ENCODE measurements around the gene PSMB7. TPM values are rescaled to one million over a fixed set of nuclear protein-coding genes. Genes with fewer than 3 reads are reported as not detected.

PSMB7 gene
- total RNA-seq, 1 donor from 2014 or later, result 73.2 TPM

GRCh38 chr9:124331580-124331979, 83.7 kb downstream of the PSMB7 start:
- no peak for ATAC-seq
- Histone ChIP-seq H3K9me3 (no peaks in the 10 kb centered on the region), H3K4me1 (no peaks in the 10 kb centered on the region), H3K4me3 (no peak overlapping the region), H3K27ac (no peak overlapping the region), H3K36me3 (peaks cover 93% of the 10 kb centered on the region), H3K27me3 (ENCODE audit: low read depth) (no peaks in the 10 kb centered on the region)
- DNase-seq, result no peak
- TF ChIP-seq CTCF (IDR thresholded peaks at IDR 0.05), result no peak
- intact Hi-C loops (cut with DNase I), result no loop called here

- Histone ChIP-seq H3K9me3 (no peaks in the 10 kb centered on the region), H3K4me1 (no peaks in the 10 kb centered on the region), H3K27me3 (ENCODE audit: low read depth) (no peaks in the 10 kb centered on the region), H3K36me3 (peaks cover 93% of the 10 kb centered on the region), H3K4me3 (no peak overlapping the region), H3K27ac (no peak overlapping the region)
- no peak for DNase-seq
- ATAC-seq, result no peak
- intact Hi-C loops (cut with DNase I), result no loop called here
- no peak for TF ChIP-seq CTCF (IDR thresholded peaks at IDR 0.05)
These were observed 85.1 kb downstream of the PSMB7 start for GRCh38 chr9:124330011-124330697.

GRCh38 chr9:124329206-124329792, 85.9 kb downstream of the PSMB7 start:
- peaks cover 90% of the 10 kb centered on the region for H3K36me3 ChIP-seq
- no peak for DNase-seq
- H3K27ac ChIP-seq, result no peak overlapping the region
- H3K4me1 ChIP-seq, result no peaks in the 10 kb centered on the region
- intact Hi-C loops (cut with DNase I), result no loop called here
- H3K27me3 ChIP-seq (ENCODE audit: low read depth), result no peaks in the 10 kb centered on the region
- no peak overlapping the region for H3K4me3 ChIP-seq
- no peak for TF ChIP-seq CTCF (IDR thresholded peaks at IDR 0.05)
- H3K9me3 ChIP-seq, result no peaks in the 10 kb centered on the region
- no peak for ATAC-seq

- intact Hi-C loops (cut with DNase I), result no loop called here
- ATAC-seq (no peak), DNase-seq (no peak)
- Histone ChIP-seq H3K4me1 (no peaks in the 10 kb centered on the region), H3K36me3 (peaks cover 90% of the 10 kb centered on the region), H3K9me3 (no peaks in the 10 kb centered on the region), H3K27me3 (ENCODE audit: low read depth) (no peaks in the 10 kb centered on the region), H3K27ac (no peak overlapping the region), H3K4me3 (no peak overlapping the region)
- TF ChIP-seq CTCF (IDR thresholded peaks at IDR 0.05), result no peak
These were observed 87.0 kb downstream of the PSMB7 start for GRCh38 chr9:124328285-124328684.

- TF ChIP-seq CTCF (IDR thresholded peaks at IDR 0.05), result no peak
- H3K36me3 ChIP-seq, result peaks cover 90% of the 10 kb centered on the region
- no peaks in the 10 kb centered on the region for H3K27me3 ChIP-seq (ENCODE audit: low read depth)
- no peaks in the 10 kb centered on the region for H3K9me3 ChIP-seq
- ATAC-seq (no peak), DNase-seq (no peak)
- intact Hi-C loops (cut with DNase I), result no loop called here
- H3K4me3 ChIP-seq, result no peak overlapping the region
- no peak overlapping the region for H3K27ac ChIP-seq
- H3K4me1 ChIP-seq, result no peaks in the 10 kb centered on the region
These were observed 87.8 kb downstream of the PSMB7 start for GRCh38 chr9:124327491-124327890.

All from lower lobe of right lung (tissue), 2 donors.